Skeletal muscle cell (primary cell): ENCODE results near the gene THOC7.

ENCODE experiments used
- DNase-seq: peaks from one replicate; pipeline ENCODE4 v3.0.0-alpha.2; 2010; ENCODE audit warnings: low read depth
- H3K4me3 ChIP-seq: 2 replicates; pipeline ENCODE4 v1.5.1; 2011; ENCODE audit warnings: low read depth, mild to moderate bottlenecking, control low read depth, low read length, moderate library complexity

THOC7 gene

GRCh38 chr3:63863150-63864007, at the start of gene THOC7, which contains the start of gene ATXN7:
Gene THOC7, minus strand, starts transcription at chr3:63863805. Its CDS starts 15 bp downstream, at chr3:63863790.
Gene ATXN7, plus strand, starts transcription at chr3:63863867. Its CDS starts 48,732 bp downstream, at chr3:63912599.
- peak within 1 kb of the TSS; percentile 90 for H3K4me3 ChIP-seq
- DNase-seq, result no peak

- peak overlapping the region; percentile 61 for H3K4me3 ChIP-seq
- DNase-seq, result peak; percentile 25
Observed at GRCh38 chr3:63912768-63913588, 49.4 kb upstream of the THOC7 start.

- peak; percentile 74 for DNase-seq
- peak within 1 kb of the TSS; percentile 61 for H3K4me3 ChIP-seq
Observed at GRCh38 chr3:63911873-63912767, 48.5 kb upstream of the THOC7 start, which contains the start of gene SCAANT1. Gene SCAANT1, minus strand, starts transcription at chr3:63912383.

- H3K4me3 ChIP-seq, result peak overlapping the region; percentile 61
- no peak for DNase-seq
Observed at GRCh38 chr3:63911509-63911872, 47.9 kb upstream of the THOC7 start.

- no peak for DNase-seq
- peak overlapping the region; percentile 61 for H3K4me3 ChIP-seq
Observed at GRCh38 chr3:63910891-63911290, 47.3 kb upstream of the THOC7 start.

GRCh38 chr3:63910001-63910400, 46.4 kb upstream of the THOC7 start:
- no peak overlapping the region for H3K4me3 ChIP-seq
- no peak for DNase-seq

- no peak overlapping the region for H3K4me3 ChIP-seq
- DNase-seq, result no peak
Observed at GRCh38 chr3:63909431-63909830, 45.8 kb upstream of the THOC7 start.

- DNase-seq, result no peak
- H3K4me3 ChIP-seq, result no peak overlapping the region
Observed at GRCh38 chr3:63908776-63909175, 45.2 kb upstream of the THOC7 start.

GRCh38 chr3:63908081-63908736, 44.6 kb upstream of the THOC7 start:
- no peak overlapping the region for H3K4me3 ChIP-seq

GRCh38 chr3:63905731-63906620, 42.4 kb upstream of the THOC7 start:
- no peak for DNase-seq

More at GRCh38 chr3:63908081-63908736, 44.6 kb upstream of the THOC7 start:
- DNase-seq, result no peak

GRCh38 chr3:63900459-63900858, 36.9 kb upstream of the THOC7 start:
- H3K4me3 ChIP-seq, result no peak overlapping the region
- DNase-seq, result no peak

More at GRCh38 chr3:63905731-63906620, 42.4 kb upstream of the THOC7 start:
- no peak overlapping the region for H3K4me3 ChIP-seq

GRCh38 chr3:63900010-63900409, 36.4 kb upstream of the THOC7 start:
- H3K4me3 ChIP-seq, result no peak overlapping the region
- DNase-seq, result no peak

GRCh38 chr3:63896332-63897030, 32.9 kb upstream of the THOC7 start:
- DNase-seq, result no peak
- no peak overlapping the region for H3K4me3 ChIP-seq

- H3K4me3 ChIP-seq, result no peak overlapping the region
- DNase-seq, result no peak
Observed at GRCh38 chr3:63895422-63896189, 32.0 kb upstream of the THOC7 start.

- no peak overlapping the region for H3K4me3 ChIP-seq
- DNase-seq, result no peak
Observed at GRCh38 chr3:63892773-63893352, 29.3 kb upstream of the THOC7 start.

GRCh38 chr3:63891518-63891917, 27.9 kb upstream of the THOC7 start:
- no peak overlapping the region for H3K4me3 ChIP-seq
- no peak for DNase-seq
